ENCODE data around the gene PAK6. TPM values are rescaled to one million over a fixed set of nuclear protein-coding genes. Genes with fewer than 3 reads are reported as not detected.

The PAK6 gene
- total RNA-seq, 1 experiment from 2014 or later: 0.84 TPM

GRCh38 chr15:40310001-40310959, 71.4 kb downstream of the PAK6 start:
- no TSS peak for BruUV-seq (replicated peaks)
- no peak overlapping the region for H3K4me3 ChIP-seq (ENCODE audit: low read depth, low read length, poor library complexity, severe bottlenecking)
- DNase-seq (ENCODE audit: low spot score): peak; percentile 64
- POLR2A ChIA-PET (ENCODE audit: low non-redundant PET): interaction anchor here (0.7 kb wide), 1 partner anchor 25 kb away, joined by 3 read pairs; no protein-coding TSS in a partner anchor
- H3K27ac ChIP-seq (ENCODE audit: low read depth, low read length, poor library complexity, severe bottlenecking): no peak overlapping the region
- peaks cover 11% of the 10 kb centered on the region for H3K4me1 ChIP-seq (ENCODE audit: insufficient read depth, low read length, poor library complexity, severe bottlenecking)
- no peaks in the 10 kb centered on the region for H3K36me3 ChIP-seq (ENCODE audit: insufficient read depth, low read length, poor library complexity, severe bottlenecking)
- TF ChIP-seq EZH2 (IDR thresholded peaks at IDR 0.05; ENCODE audit: borderline replicate concordance, low read depth, low read length, poor library complexity, severe bottlenecking) (no peak), CTCF (conservative IDR thresholded peaks at IDR 0.05; ENCODE audit: low read depth, low read length) (peak; percentile 76)
- CTCF ChIA-PET: interaction anchor here (0.6 to 1.3 kb wide), 5 partner anchors 11 to 275 kb away, joined by 3 to 9 read pairs (median 4); no protein-coding TSS in a partner anchor
- intact Hi-C loops (cut with micrococcal nuclease; ENCODE audit: unreplicated experiment): loop anchor here (1.0 kb wide), 1 partner anchor 31 kb away; no protein-coding TSS in a partner anchor
- no peaks in the 10 kb centered on the region for H3K9me3 ChIP-seq (ENCODE audit: low read depth, low read length, poor library complexity, severe bottlenecking)
- H3K27me3 ChIP-seq (replicated peaks; ENCODE audit: insufficient read depth, low read depth, low read length, poor library complexity): no peaks in the 10 kb centered on the region

GRCh38 chr15:40310993-40311392, 72.1 kb downstream of the PAK6 start:
- Histone ChIP-seq H3K9me3 (ENCODE audit: low read depth, low read length, poor library complexity, severe bottlenecking) (no peaks in the 10 kb centered on the region), H3K4me1 (ENCODE audit: insufficient read depth, low read length, poor library complexity, severe bottlenecking) (peaks cover 11% of the 10 kb centered on the region), H3K4me3 (ENCODE audit: low read depth, low read length, poor library complexity, severe bottlenecking) (no peak overlapping the region), H3K27me3 (replicated peaks; ENCODE audit: insufficient read depth, low read depth, low read length, poor library complexity) (no peaks in the 10 kb centered on the region), H3K27ac (ENCODE audit: low read depth, low read length, poor library complexity, severe bottlenecking) (no peak overlapping the region), H3K36me3 (ENCODE audit: insufficient read depth, low read length, poor library complexity, severe bottlenecking) (no peaks in the 10 kb centered on the region)
- POLR2A ChIA-PET (ENCODE audit: low non-redundant PET): no interaction called here
- intact Hi-C loops (cut with micrococcal nuclease; ENCODE audit: unreplicated experiment): loop anchor here (1.0 kb wide), 1 partner anchor 32 kb away; no protein-coding TSS in a partner anchor
- TF ChIP-seq CTCF (conservative IDR thresholded peaks at IDR 0.05; ENCODE audit: low read depth, low read length) (no peak), EZH2 (IDR thresholded peaks at IDR 0.05; ENCODE audit: borderline replicate concordance, low read depth, low read length, poor library complexity, severe bottlenecking) (no peak)
- no TSS peak for BruUV-seq (replicated peaks)
- no peak for DNase-seq (ENCODE audit: low spot score)
- CTCF ChIA-PET: no interaction called here

- TF ChIP-seq CTCF (conservative IDR thresholded peaks at IDR 0.05; ENCODE audit: low read depth, low read length) (no peak), EZH2 (IDR thresholded peaks at IDR 0.05; ENCODE audit: borderline replicate concordance, low read depth, low read length, poor library complexity, severe bottlenecking) (no peak)
- DNase-seq (ENCODE audit: low spot score): no peak
- Histone ChIP-seq H3K9me3 (ENCODE audit: low read depth, low read length, poor library complexity, severe bottlenecking) (no peaks in the 10 kb centered on the region), H3K4me1 (ENCODE audit: insufficient read depth, low read length, poor library complexity, severe bottlenecking) (peaks cover 11% of the 10 kb centered on the region), H3K27me3 (replicated peaks; ENCODE audit: insufficient read depth, low read depth, low read length, poor library complexity) (no peaks in the 10 kb centered on the region), H3K36me3 (ENCODE audit: insufficient read depth, low read length, poor library complexity, severe bottlenecking) (no peaks in the 10 kb centered on the region), H3K27ac (ENCODE audit: low read depth, low read length, poor library complexity, severe bottlenecking) (no peak overlapping the region), H3K4me3 (ENCODE audit: low read depth, low read length, poor library complexity, severe bottlenecking) (no peak overlapping the region)
- POLR2A ChIA-PET (ENCODE audit: low non-redundant PET): no interaction called here
- intact Hi-C loops (cut with micrococcal nuclease; ENCODE audit: unreplicated experiment): no loop called here
- CTCF ChIA-PET: no interaction called here
- BruUV-seq (replicated peaks): no TSS peak
Observed at GRCh38 chr15:40312370-40313158, 73.7 kb downstream of the PAK6 start.
